HG03045 (cell line): ENCODE data around the gene CDK13.

ENCODE experiments used
- ATAC-seq: cut with Tn5 transposase; IDR thresholded peaks from one replicate; pipeline ENCODE4 v1.9.1; 2021; ENCODE audit warnings: mild to moderate bottlenecking, moderate library complexity; ENCODE audit not compliant: unreplicated experiment

CDK13 gene

DNA sequence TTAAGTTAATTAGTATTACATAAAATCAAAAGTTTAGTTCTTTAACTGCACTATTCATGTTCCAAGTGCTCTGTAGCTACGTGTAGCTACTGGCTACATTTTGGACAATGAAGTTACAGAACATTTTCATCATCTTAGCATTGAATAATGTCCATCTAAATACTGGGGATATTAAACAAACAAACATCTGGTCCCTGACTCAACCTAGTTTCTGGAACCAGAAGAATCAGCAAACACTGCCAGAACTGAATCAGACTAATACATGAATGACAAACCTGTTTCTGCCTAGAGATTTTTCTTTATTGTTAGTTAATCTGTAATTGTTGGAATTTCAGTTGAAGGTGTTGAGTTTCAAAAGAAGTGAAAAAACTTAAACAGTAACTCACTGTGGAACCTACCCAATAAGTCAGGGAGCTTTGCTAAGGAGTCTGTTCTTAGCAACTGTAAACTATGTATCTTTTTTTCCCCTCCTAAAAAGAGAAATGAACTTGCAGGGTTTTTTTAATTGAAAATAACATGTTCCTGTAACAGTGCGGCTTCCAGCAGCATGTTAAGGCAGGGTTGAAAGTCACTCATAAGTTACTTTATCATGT lies 58.3 kb downstream of the CDK13 start:
- no peak for ATAC-seq

GRCh38 chr7:40009301-40009700 lies 59.2 kb downstream of the CDK13 start:
- ATAC-seq, result no peak

DNA sequence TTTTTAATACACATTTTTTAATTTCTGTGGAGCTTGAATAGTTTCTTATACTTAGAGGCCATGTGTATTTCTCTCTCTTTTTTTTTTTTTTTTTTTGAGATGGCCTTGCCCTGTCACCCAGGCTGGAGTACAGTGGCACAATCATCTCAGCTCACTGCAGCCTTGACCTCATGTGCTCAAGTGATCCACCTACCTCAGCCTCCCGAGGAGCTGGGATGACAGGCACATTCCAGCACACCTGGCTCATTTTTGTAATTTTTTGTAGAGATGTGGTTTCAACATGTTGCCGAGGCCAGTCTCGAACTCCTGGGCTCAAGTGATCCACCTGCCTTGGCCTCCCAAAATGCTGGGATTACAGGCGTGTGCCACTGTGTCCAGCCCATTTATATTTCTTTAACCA lies 64.3 kb downstream of the CDK13 start:
- no peak for ATAC-seq

DNA sequence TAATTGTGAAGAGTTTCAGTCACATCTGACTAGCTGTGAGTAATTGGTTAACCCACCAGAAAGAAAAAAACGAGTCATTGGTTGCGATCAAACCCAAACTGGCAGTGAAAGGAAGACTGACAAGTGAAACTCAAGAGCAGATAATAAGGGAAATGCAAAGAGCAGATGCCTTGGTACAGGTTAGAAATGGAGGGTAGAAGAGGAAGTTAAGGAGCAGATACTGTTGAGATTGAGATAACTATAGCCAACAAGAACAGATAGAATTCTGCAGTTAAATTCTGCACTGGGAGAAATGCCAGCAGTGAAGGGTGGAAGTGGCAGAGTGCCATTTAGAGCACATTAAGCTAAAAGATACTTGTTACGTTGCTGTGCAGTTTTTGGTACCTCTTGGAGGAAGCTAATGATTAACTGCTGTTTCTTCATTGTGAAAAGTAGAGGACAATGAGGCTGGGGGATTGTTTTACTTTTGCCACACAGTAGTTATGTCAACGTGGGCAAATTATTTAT lies 65.8 kb downstream of the CDK13 start:
- peak; percentile 79 for ATAC-seq

- ATAC-seq, result no peak
These were observed 69.5 kb downstream of the CDK13 start for GRCh38 chr7:40019558-40019957.

DNA sequence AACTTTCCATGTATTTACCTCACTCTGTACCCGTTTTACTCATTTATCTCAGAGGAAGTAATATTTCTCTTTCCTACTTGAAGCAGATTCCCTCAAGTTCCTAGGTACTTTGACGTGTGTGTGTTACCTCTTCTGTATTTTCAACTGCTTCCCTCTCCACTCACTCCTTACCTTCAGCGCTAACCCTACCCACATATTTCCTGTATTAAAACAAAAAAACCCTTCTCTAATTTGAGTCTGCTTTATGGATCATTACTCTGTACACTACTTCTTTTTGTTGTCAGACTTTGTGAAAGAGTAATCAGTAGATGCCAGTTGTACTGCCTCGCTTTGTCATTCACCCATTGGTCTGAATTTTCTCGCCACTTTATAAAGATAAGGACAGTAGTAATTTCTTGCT lies 74.0 kb downstream of the CDK13 start:
- ATAC-seq, result no peak

DNA sequence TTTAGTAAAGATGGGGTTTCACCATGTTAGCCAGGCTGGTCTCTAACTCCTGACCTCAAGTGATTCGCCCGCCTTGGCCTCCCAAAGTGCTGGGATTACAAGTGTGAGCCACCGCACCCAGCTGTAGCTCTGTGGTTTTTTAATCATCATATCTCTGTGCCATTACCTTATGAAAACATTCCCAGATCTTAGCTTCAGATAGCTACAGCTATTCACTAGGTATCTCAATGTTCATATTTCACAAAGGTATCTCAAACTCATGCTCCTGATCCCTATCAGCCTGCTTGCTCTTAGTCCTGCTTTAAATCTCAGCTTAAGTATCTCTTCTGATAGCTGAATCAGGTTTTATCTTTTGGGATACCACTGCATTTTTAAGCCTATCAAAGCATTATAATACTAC lies 74.8 kb downstream of the CDK13 start:
- ATAC-seq, result no peak

DNA sequence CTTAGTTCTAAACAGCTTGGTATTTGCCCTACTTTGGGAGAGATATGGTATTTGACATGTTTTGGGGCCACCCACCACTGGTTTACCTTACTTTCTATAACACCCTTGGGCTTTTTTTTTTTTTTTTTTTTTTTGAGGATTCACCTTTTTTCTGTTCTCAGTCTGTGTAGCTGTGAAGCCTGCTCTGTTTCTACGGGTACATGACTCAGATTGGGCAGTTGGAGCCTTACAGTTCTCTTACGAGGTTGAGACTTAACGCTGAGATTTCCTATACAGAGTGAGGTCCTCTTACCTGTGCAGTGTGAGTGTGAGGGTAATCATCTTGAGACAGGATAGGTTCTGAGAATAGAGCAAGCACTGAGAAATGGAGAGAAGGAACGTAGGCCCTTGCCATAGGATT lies 77.5 kb downstream of the CDK13 start:
- no peak for ATAC-seq

DNA sequence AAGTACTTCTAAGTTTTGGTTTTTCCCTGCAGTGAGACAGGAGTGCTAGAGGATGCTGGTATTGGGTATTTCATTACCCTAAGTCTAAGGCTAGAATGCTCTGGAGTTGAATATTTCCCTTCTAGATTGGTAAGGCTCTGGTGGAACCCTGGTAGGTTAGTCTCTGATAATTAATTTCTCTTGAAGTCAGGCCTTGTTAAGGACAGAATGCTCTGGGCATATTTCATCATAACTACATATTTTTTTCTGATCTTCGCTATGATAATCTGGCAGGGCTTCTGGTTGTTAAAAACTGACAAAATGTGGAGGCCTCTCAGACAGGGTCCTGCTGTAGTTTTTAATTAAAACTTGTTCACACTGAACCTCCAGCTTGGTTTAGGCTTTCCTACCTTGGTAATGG lies 83.8 kb downstream of the CDK13 start:
- ATAC-seq, result no peak

- ATAC-seq, result no peak
These were observed 91.4 kb downstream of the CDK13 start for GRCh38 chr7:40041456-40041855.

DNA sequence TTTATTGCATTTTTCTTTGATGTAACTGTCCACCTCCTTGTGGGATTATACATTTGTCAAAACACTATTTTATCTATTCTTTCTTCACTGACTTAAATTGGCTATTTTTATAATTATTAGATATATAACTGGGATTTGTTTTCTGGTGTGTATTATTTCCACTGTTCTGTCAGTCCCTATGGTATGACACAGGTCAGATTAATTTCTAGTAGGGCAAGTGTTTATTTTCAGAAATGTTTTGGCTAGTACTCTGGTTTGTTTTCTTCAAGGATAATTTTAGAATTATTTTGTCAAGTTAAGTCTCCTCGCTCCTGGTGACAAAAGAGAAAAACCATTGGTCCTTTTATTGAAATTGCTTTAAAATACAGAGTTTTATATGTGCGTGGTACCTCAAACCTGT lies 93.1 kb downstream of the CDK13 start:
- no peak for ATAC-seq

- no peak for ATAC-seq
These were observed 97.6 kb downstream of the CDK13 start for GRCh38 chr7:40047661-40048060.

GRCh38 chr7:40057292-40057691 lies 107.2 kb downstream of the CDK13 start:
- no peak for ATAC-seq

- no peak for ATAC-seq
These were observed 108.0 kb downstream of the CDK13 start for GRCh38 chr7:40058026-40058425.

GRCh38 chr7:40058636-40059035 lies 108.6 kb downstream of the CDK13 start:
- no peak for ATAC-seq

GRCh38 chr7:40059057-40059456 lies 109.0 kb downstream of the CDK13 start:
- no peak for ATAC-seq

- ATAC-seq, result no peak
These were observed 122.2 kb downstream of the CDK13 start for GRCh38 chr7:40072268-40072667.

- ATAC-seq, result no peak
These were observed 123.2 kb downstream of the CDK13 start for GRCh38 chr7:40073239-40073638.

- ATAC-seq, result no peak
These were observed 127.8 kb downstream of the CDK13 start for GRCh38 chr7:40077849-40078248.

DNA sequence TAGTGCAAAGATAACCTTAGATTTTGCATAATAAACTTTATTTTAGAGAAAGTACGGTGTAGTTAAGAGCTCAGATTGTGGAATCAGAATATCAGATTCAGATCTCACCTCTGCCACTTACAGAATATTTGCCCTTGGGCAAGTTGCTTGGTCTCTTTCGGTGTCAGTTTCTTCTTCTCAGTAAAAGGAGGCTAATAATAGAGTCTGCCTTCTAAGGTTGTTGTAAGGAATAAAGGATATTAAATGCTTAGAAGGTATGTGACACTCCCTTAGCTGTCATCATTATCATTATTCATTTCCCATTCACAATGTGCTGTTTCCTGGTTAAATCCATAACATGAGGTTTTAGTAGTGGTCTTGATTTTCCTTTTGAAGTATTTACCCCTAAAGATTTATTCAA lies 142.1 kb downstream of the CDK13 start:
- no peak for ATAC-seq

DNA sequence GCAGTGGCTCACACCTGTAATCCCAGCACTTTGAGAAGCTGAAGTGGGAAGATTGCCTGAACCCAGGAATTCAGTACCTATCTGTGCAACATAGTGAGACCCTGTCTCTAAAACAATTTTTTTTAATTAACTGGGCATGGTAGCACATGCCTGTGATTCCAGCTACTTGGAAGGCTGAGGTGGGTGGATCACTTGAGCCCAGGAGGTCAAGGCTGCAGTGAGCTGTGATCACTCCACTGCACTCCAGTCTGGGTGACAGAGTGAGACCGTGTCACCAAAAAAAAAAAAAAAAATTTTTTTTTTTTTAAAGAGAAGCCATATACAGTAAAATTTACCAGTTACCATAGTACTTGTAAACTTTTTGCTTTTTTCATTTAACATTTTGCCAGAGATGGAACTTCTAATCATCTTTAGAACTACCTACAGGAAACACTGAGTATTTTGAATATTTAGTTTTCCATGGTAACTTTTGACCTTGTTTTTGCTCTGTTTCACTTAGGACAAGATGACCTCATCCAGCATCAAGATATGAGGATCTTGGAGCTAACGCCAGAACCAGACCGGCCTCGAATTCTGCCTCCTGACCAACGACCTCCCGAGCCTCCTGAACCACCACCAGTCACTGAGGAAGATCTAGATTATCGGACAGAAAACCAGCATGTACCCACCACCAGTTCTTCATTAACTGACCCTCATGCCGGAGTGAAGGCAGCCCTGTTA lies 143.7 kb downstream of the CDK13 start:
- no peak for ATAC-seq

DNA sequence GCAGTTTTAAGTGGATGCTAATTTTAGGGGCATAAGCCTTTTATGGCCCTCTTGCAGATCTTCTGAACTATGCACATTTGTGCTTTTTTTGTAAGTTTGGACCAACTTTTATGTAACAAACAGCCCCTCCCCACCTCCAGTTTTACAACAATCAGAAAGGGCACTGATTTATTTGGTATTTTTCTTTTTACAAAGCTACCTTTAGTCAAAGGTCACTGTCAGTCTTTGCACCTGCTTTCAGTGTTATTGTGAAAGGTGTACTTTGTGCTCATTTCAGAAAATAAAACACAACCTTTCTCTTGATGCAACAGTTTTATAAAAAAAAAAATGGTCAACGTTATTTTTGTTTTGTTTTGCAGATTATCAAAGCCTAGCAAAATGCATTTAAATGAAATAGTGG lies 145.2 kb downstream of the CDK13 start:
- no peak for ATAC-seq
